ENCODE measurements around the gene LIMA1. TPM values are rescaled to one million over a fixed set of nuclear protein-coding genes. Genes with fewer than 3 reads are reported as not detected.

LIMA1 gene
- total and polyA plus RNA-seq, 9 of the 15 experiments (the other 6 are each of a cell fraction or from before 2014, with no cell fraction given) = 20.2 to 37.8 (median 27.3) TPM

DNA sequence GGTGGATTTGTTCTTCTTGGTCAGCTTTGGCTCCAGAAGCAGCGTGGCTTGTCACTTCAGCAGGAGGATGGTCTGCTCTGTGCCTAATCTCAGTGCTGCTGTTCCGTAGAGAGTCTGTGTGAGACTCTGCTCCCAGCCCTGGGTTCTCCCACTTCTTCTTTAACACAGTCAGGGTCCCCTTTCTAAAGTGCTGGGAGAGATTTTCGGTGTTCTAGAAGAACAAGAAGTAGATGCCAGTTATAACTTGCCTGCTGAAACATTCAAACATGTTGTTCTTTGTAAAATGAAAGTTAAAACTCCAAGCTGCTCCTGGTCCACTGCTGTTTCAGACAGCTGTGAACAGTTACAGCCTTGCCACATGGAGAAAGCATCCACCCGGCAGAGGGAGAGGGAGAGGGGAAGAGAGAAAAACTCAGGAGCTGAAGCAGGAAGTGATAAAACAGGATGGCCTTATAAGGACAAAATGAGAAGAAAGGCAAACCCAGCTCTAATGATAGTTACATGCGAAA is 61.0 kb downstream of the LIMA1 start (continued):
- TF ChIP-seq TFAP4 (CRISPR knock-in tag; IDR thresholded peaks at IDR 0.05; ENCODE audit: borderline replicate concordance) (peak; percentile 60; the same call in 1 of the 2 replicates), SOX6 (IDR thresholded peaks at IDR 0.05) (no peak), CREM (IDR thresholded peaks at IDR 0.05; ENCODE audit: low read depth) (0 out of 2 replicates have a peak, but pooled peaks have one; percentile 3), ZBTB34 (CRISPR knock-in tag; IDR thresholded peaks at IDR 0.05) (no peak), RBM15 (IDR thresholded peaks at IDR 0.05; ENCODE audit: insufficient read depth, low read length) (no peak), HDAC2 (IDR thresholded peaks at IDR 0.05) (0 out of 2 replicates have a peak, but pooled peaks have one; percentile 43), ZNF184 (CRISPR knock-in tag; IDR thresholded peaks at IDR 0.05) (no peak), ETV5 (CRISPR knock-in tag; IDR thresholded peaks at IDR 0.05; ENCODE audit: low read depth) (no peak), CCNT2 (IDR thresholded peaks at IDR 0.05; ENCODE audit: borderline replicate concordance, extremely low read depth, insufficient read length, low read depth, low read length) (no peak), ELK3 (CRISPR knock-in tag; IDR thresholded peaks at IDR 0.05) (no peak), ZKSCAN3 (CRISPR knock-in tag; IDR thresholded peaks at IDR 0.05) (no peak), ZFP30 (CRISPR knock-in tag; IDR thresholded peaks at IDR 0.05; ENCODE audit: borderline replicate concordance) (no peak), CBX5 (IDR thresholded peaks at IDR 0.05; ENCODE audit: borderline replicate concordance, low read depth) (no peak), BRF2 (IDR thresholded peaks at IDR 0.05; ENCODE audit: borderline replicate concordance, insufficient read depth, insufficient read length) (no peak), CEBPB (tag; IDR thresholded peaks at IDR 0.05) (peak; percentile 17; the same call in 1 of the 2 replicates), MTA3 (IDR thresholded peaks at IDR 0.05; ENCODE audit: borderline replicate concordance) (peak; percentile 37; the same call in 1 of the 2 replicates), ZKSCAN8 (CRISPR knock-in tag; IDR thresholded peaks at IDR 0.05) (no peak)
- TF ChIP-seq, protein P1, sequence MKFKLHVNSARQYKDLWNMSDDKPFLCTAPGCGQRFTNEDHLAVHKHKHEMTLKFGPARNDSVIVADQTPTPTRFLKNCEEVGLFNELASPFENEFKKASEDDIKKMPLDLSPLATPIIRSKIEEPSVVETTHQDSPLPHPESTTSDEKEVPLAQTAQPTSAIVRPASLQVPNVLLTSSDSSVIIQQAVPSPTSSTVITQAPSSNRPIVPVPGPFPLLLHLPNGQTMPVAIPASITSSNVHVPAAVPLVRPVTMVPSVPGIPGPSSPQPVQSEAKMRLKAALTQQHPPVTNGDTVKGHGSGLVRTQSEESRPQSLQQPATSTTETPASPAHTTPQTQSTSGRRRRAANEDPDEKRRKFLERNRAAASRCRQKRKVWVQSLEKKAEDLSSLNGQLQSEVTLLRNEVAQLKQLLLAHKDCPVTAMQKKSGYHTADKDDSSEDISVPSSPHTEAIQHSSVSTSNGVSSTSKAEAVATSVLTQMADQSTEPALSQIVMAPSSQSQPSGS (CRISPR knock-in tag; IDR thresholded peaks at IDR 0.05) = no peak
- TF ChIP-seq, protein P2, sequence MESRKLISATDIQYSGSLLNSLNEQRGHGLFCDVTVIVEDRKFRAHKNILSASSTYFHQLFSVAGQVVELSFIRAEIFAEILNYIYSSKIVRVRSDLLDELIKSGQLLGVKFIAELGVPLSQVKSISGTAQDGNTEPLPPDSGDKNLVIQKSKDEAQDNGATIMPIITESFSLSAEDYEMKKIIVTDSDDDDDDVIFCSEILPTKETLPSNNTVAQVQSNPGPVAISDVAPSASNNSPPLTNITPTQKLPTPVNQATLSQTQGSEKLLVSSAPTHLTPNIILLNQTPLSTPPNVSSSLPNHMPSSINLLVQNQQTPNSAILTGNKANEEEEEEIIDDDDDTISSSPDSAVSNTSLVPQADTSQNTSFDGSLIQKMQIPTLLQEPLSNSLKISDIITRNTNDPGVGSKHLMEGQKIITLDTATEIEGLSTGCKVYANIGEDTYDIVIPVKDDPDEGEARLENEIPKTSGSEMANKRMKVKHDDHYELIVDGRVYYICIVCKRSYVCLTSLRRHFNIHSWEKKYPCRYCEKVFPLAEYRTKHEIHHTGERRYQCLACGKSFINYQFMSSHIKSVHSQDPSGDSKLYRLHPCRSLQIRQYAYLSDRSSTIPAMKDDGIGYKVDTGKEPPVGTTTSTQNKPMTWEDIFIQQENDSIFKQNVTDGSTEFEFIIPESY (CRISPR knock-in tag; IDR thresholded peaks at IDR 0.05) = no peak
